ENCODE results near the gene GRM8.

GRM8 gene

GRCh38 chr7:127226685-127227374, 25.9 kb downstream of the GRM8 start:
- Histone ChIP-seq H3K9ac (ENCODE audit: low read depth, low read length, poor library complexity, severe bottlenecking) (no peak overlapping the region), H3K79me2 (ENCODE audit: insufficient read depth, low read length) (no peaks in the 10 kb centered on the region), H3K4me3 (ENCODE audit: low read length, poor library complexity, severe bottlenecking) (no peak overlapping the region), H3F3A (ENCODE audit: low read depth) (no peaks in the 10 kb centered on the region), H4K20me1 (ENCODE audit: insufficient read depth, low read length, poor library complexity, severe bottlenecking) (no peaks in the 10 kb centered on the region), H3K27me3 (ENCODE audit: insufficient read depth, low read length, poor library complexity, severe bottlenecking) (no peaks in the 10 kb centered on the region), H3K9me2 (replicated peaks; ENCODE audit: low read depth, low read length) (no peaks in the 10 kb centered on the region), H3K4me1 (ENCODE audit: insufficient read depth, low read length, poor library complexity, severe bottlenecking) (no peaks in the 10 kb centered on the region), H3K36me3 (ENCODE audit: insufficient read depth, low read length) (no peaks in the 10 kb centered on the region), H3K9me3 (ENCODE audit: insufficient read depth, low read depth, low read length) (no peaks in the 10 kb centered on the region), H3K4me2 (ENCODE audit: low read depth, low read length, poor library complexity, severe bottlenecking) (no peak overlapping the region), H2AFZ (ENCODE audit: low read length) (no peak overlapping the region)
- TF ChIP-seq, protein P1, sequence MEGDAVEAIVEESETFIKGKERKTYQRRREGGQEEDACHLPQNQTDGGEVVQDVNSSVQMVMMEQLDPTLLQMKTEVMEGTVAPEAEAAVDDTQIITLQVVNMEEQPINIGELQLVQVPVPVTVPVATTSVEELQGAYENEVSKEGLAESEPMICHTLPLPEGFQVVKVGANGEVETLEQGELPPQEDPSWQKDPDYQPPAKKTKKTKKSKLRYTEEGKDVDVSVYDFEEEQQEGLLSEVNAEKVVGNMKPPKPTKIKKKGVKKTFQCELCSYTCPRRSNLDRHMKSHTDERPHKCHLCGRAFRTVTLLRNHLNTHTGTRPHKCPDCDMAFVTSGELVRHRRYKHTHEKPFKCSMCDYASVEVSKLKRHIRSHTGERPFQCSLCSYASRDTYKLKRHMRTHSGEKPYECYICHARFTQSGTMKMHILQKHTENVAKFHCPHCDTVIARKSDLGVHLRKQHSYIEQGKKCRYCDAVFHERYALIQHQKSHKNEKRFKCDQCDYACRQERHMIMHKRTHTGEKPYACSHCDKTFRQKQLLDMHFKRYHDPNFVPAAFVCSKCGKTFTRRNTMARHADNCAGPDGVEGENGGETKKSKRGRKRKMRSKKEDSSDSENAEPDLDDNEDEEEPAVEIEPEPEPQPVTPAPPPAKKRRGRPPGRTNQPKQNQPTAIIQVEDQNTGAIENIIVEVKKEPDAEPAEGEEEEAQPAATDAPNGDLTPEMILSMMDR (conservative IDR thresholded peaks at IDR 0.05; ENCODE audit: low read length) = no peak
- no peak for TF ChIP-seq EZH2phosphoT487 (IDR thresholded peaks at IDR 0.05; ENCODE audit: borderline replicate concordance)

DNA sequence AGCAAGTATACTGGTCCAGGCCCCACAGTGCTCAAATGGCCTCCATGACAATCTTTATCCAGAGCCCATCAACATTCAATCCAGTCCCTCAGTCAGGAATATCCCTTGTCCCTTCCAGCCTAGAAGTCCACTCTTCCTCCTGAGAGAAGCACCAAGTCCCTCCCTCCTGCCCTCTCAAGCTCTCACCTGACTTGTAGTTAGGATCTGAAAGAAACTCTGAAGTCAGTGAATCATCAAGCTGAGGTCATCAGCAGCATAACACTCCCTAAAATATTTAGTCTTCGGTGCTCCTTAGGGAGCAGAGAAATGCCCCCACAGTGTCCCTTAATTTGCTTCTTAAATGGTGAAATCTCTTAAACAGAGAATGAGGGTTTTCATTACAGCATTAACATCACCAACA, 31.0 kb downstream of the GRM8 start:
- Histone ChIP-seq H4K20me1 (ENCODE audit: insufficient read depth, low read length, poor library complexity, severe bottlenecking) (no peaks in the 10 kb centered on the region), H3K4me1 (ENCODE audit: insufficient read depth, low read length, poor library complexity, severe bottlenecking) (no peaks in the 10 kb centered on the region), H3F3A (ENCODE audit: low read depth) (no peaks in the 10 kb centered on the region), H3K9me3 (ENCODE audit: insufficient read depth, low read depth, low read length) (no peaks in the 10 kb centered on the region), H3K27me3 (ENCODE audit: insufficient read depth, low read length, poor library complexity, severe bottlenecking) (no peaks in the 10 kb centered on the region), H2AFZ (ENCODE audit: low read length) (no peak overlapping the region), H3K9ac (ENCODE audit: low read depth, low read length, poor library complexity, severe bottlenecking) (no peak overlapping the region), H3K4me2 (ENCODE audit: low read depth, low read length, poor library complexity, severe bottlenecking) (no peak overlapping the region), H3K4me3 (ENCODE audit: low read length, poor library complexity, severe bottlenecking) (no peak overlapping the region), H3K36me3 (ENCODE audit: insufficient read depth, low read length) (no peaks in the 10 kb centered on the region), H3K9me2 (replicated peaks; ENCODE audit: low read depth, low read length) (no peaks in the 10 kb centered on the region), H3K79me2 (ENCODE audit: insufficient read depth, low read length) (no peaks in the 10 kb centered on the region)
- no peak for TF ChIP-seq EZH2phosphoT487 (IDR thresholded peaks at IDR 0.05; ENCODE audit: borderline replicate concordance)
- TF ChIP-seq, protein P1 (conservative IDR thresholded peaks at IDR 0.05; ENCODE audit: low read length) = no peak

- no peaks in the 10 kb centered on the region for H3F3A ChIP-seq (ENCODE audit: low read depth)
- TF ChIP-seq, protein P1 (conservative IDR thresholded peaks at IDR 0.05; ENCODE audit: low read length) = no peak
- no peak for TF ChIP-seq EZH2phosphoT487 (IDR thresholded peaks at IDR 0.05; ENCODE audit: borderline replicate concordance)
- H3K9ac ChIP-seq (ENCODE audit: low read depth, low read length, poor library complexity, severe bottlenecking) = no peak overlapping the region
- no peaks in the 10 kb centered on the region for H3K4me1 ChIP-seq (ENCODE audit: insufficient read depth, low read length, poor library complexity, severe bottlenecking)
- H3K27me3 ChIP-seq (ENCODE audit: insufficient read depth, low read length, poor library complexity, severe bottlenecking) = no peaks in the 10 kb centered on the region
- H3K9me3 ChIP-seq (ENCODE audit: insufficient read depth, low read depth, low read length) = no peaks in the 10 kb centered on the region
- H3K4me3 ChIP-seq (ENCODE audit: low read length, poor library complexity, severe bottlenecking) = no peak overlapping the region
- no peaks in the 10 kb centered on the region for H4K20me1 ChIP-seq (ENCODE audit: insufficient read depth, low read length, poor library complexity, severe bottlenecking)
- H3K79me2 ChIP-seq (ENCODE audit: insufficient read depth, low read length) = no peaks in the 10 kb centered on the region
- H3K4me2 ChIP-seq (ENCODE audit: low read depth, low read length, poor library complexity, severe bottlenecking) = no peak overlapping the region
- no peak overlapping the region for H2AFZ ChIP-seq (ENCODE audit: low read length)
- no peaks in the 10 kb centered on the region for H3K36me3 ChIP-seq (ENCODE audit: insufficient read depth, low read length)
- H3K9me2 ChIP-seq (replicated peaks; ENCODE audit: low read depth, low read length) = no peaks in the 10 kb centered on the region
Measured at GRCh38 chr7:127214956-127215718, 37.6 kb downstream of the GRM8 start.
